Activated naive CD8-positive, alpha-beta T cell treated with anti-CD3 and anti-CD28 coated beads for 36 hours (primary cell): ENCODE measurements around the gene TMEM205. TPM values are rescaled to one million over a fixed set of nuclear protein-coding genes. Genes with fewer than 3 reads are reported as not detected.
"Not testable (repeated sequence)": the region's sequence is repeated elsewhere in the genome, so short reads cannot be mapped to it uniquely, and the experiment has no call there.

Source experiments
- DNase-seq: peaks from one replicate; pipeline ENCODE4 v3.0.0; 2021
- H3K27ac Mint-ChIP-seq: one replicate; pipeline ENCODE4 v1.8.0; 2022; ENCODE audit warnings: mild to moderate bottlenecking, moderate library complexity, mixed read lengths
- H3K27me3 Mint-ChIP-seq: one replicate; pipeline ENCODE4 v1.8.0; 2022; ENCODE audit warnings: mild to moderate bottlenecking, mixed read lengths
- H3K36me3 Mint-ChIP-seq: one replicate; pipeline ENCODE4 v1.8.0; 2021; ENCODE audit warnings: mild to moderate bottlenecking, mixed read lengths
- H3K4me1 Mint-ChIP-seq: one replicate; pipeline ENCODE4 v1.8.0; 2021; ENCODE audit warnings: mixed read lengths
- H3K4me3 Mint-ChIP-seq: one replicate; pipeline ENCODE4 v1.8.0; 2022; ENCODE audit warnings: mild to moderate bottlenecking, moderate library complexity, mixed read lengths
- H3K9me3 Mint-ChIP-seq: one replicate; pipeline ENCODE4 v1.8.0; 2022; ENCODE audit warnings: mixed read lengths
- total RNA-seq, 2 experiments: library from RNA; stranded (reverse); gene quantifications; one replicate each; pipeline ENCODE4 v1.2.3, GENCODE V29; 2021

Gene TMEM205
- total RNA-seq, 2 experiments from 2014 or later: 20.1 to 22.5 TPM

DNA sequence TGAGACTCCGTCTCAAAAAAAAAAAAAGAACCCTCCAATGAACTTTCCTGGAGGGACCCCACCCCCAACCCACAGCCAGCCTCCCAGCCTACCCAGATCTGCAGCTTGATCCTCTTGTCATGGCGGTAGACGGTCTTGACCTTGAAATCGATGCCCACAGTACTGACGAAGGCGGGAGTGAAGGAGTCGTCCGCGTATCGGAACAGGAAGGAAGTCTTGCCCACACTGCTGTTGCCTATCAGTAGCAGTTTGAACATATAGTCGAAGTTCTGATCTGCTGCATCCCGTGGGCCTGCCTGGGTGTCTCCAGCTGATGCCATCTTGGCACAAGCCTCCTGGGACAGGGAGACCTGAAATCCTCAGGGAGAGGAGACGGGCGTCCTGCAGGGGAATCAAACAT lies 9.0 kb downstream of the TMEM205 start:
- Mint-ChIP-seq H3K36me3 (peaks cover 17% of the 10 kb centered on the region), H3K9me3 (no peaks in the 10 kb centered on the region), H3K27ac (no peak overlapping the region), H3K27me3 (no peaks in the 10 kb centered on the region), H3K4me3 (no peak overlapping the region), H3K4me1 (peaks cover 17% of the 10 kb centered on the region)
- no peak for DNase-seq

GRCh38 chr19:11335449-11336146 lies 10.5 kb downstream of the TMEM205 start:
- Mint-ChIP-seq H3K27me3 (no peaks in the 10 kb centered on the region), H3K4me3 (no peak overlapping the region), H3K27ac (no peak overlapping the region), H3K4me1 (peaks cover 17% of the 10 kb centered on the region), H3K9me3 (no peaks in the 10 kb centered on the region), H3K36me3 (peaks cover 17% of the 10 kb centered on the region)
- DNase-seq: no peak

- H3K4me3 Mint-ChIP-seq, DNase-seq, H3K9me3 Mint-ChIP-seq, H3K27me3 Mint-ChIP-seq, H3K27ac Mint-ChIP-seq: not testable (repeated sequence)
- peaks cover 11% of the 10 kb centered on the region for H3K4me1 Mint-ChIP-seq
- peaks cover 17% of the 10 kb centered on the region for H3K36me3 Mint-ChIP-seq
Measured at GRCh38 chr19:11333838-11334237, 12.2 kb downstream of the TMEM205 start.

DNA sequence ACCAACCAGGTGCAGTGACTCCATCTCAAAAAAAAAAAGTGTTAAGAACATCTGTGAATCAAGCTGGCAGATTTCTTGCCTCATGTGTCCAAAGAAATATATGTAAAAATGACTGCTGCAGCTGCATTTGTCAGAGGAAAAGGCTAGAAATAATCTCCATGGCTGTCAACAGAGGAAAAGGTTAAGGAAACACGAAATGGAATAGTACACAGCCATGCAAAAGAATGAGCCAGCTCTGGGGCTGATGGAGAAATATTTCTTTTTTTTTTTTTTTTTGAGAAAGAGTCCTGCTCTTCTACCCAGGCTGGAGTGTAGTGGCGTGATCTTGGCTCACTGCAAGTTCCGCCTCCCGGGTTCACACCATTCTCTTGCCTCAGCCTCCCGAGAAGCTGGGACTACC lies 13.2 kb downstream of the TMEM205 start:
- peaks cover 6% of the 10 kb centered on the region for H3K4me1 Mint-ChIP-seq
- no peaks in the 10 kb centered on the region for H3K27me3 Mint-ChIP-seq
- H3K4me3 Mint-ChIP-seq: no peak overlapping the region
- no peaks in the 10 kb centered on the region for H3K9me3 Mint-ChIP-seq
- no peak overlapping the region for H3K27ac Mint-ChIP-seq
- no peak for DNase-seq
- H3K36me3 Mint-ChIP-seq: peaks cover 17% of the 10 kb centered on the region

DNA sequence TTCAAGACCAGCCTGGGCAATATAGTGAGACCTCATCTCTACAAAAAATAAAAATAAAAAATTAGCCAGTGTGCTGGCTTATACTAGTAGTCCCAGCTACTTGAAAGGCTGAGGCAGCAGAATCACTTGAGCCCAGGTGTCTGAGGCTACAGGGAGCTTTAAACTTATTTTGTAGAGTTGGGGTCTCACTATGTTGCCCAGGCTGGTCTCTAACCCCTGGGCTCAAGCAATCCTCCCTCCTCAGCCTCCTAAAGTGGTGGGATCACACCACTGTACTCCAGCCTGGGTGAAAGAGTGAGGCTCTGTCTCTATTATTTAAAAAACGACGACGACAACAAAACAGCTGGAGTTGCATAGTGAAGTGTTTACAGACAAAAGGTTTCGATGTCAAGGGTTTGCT lies 14.6 kb downstream of the TMEM205 start:
- no peaks in the 10 kb centered on the region for H3K27me3 Mint-ChIP-seq
- no peak overlapping the region for H3K27ac Mint-ChIP-seq
- no peaks in the 10 kb centered on the region for H3K9me3 Mint-ChIP-seq
- peaks cover 15% of the 10 kb centered on the region for H3K36me3 Mint-ChIP-seq
- no peaks in the 10 kb centered on the region for H3K4me1 Mint-ChIP-seq
- DNase-seq: no peak
- H3K4me3 Mint-ChIP-seq: no peak overlapping the region

DNA sequence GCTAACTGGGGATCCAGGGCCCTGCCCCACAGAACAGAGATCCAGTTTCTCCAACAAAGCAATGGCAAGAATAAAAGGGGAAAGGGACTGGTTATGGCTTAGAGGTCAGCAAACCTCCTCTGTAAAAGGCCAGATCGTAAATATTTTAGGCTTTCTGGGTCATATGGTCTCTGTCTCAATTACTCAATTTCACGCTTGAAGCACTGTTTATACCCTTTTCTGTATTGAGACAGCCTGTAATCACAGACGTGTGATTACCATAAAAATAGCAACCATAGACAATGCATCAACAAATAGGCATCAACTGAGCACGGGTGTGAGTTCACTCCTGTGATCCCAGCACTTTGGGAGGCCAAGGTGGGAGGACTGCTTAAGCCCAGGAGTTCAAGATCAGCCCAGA lies 15.9 kb downstream of the TMEM205 start:
- Mint-ChIP-seq H3K4me1 (no peaks in the 10 kb centered on the region), H3K36me3 (peaks cover 7% of the 10 kb centered on the region), H3K27ac (no peak overlapping the region), H3K4me3 (no peak overlapping the region), H3K27me3 (no peaks in the 10 kb centered on the region), H3K9me3 (no peaks in the 10 kb centered on the region)
- no peak for DNase-seq

GRCh38 chr19:11325544-11325943 lies 20.5 kb downstream of the TMEM205 start:
- Mint-ChIP-seq H3K27me3 (peaks cover 17% of the 10 kb centered on the region), H3K4me1 (peaks cover 19% of the 10 kb centered on the region), H3K27ac (no peak overlapping the region), H3K4me3 (no peak overlapping the region), H3K36me3 (no peaks in the 10 kb centered on the region), H3K9me3 (no peaks in the 10 kb centered on the region)
- DNase-seq: no peak

DNA sequence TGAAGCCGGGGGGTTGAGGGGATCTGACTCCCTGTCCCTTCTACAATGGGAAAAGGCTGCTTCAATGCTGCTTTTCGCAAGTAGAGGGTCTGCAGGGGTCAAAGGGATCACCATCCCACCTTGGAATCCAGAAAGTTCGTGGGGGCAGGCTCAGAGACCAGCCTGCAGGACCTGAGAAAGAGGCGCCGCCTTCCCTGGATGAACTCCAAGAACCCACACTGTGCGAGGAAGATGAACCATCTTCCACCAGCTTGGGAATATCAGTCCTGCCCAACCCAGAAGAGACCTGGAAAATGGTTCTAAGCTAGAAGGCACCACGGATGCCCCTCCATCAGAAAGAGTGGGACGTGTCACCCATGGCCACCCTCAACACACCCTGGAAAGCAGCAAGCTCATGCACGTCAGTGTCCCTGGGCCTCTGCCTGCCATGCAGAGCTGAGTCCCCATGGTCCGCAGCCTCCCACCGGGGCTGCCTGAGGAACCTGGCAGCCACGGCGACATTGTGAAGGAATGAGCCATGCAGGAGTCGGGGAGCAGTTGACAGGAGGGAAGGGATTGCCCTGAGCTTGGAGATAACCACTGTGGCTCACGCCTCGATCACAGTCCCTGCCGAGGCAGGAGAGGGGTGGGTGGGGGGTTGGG lies 21.2 kb downstream of the TMEM205 start:
- Mint-ChIP-seq H3K4me3 (peak overlapping the region; percentile 7), H3K9me3 (no peaks in the 10 kb centered on the region), H3K27ac (peak overlapping the region; percentile 73), H3K4me1 (peaks cover 20% of the 10 kb centered on the region), H3K27me3 (peaks cover 19% of the 10 kb centered on the region), H3K36me3 (no peaks in the 10 kb centered on the region)
- DNase-seq: no peak

DNA sequence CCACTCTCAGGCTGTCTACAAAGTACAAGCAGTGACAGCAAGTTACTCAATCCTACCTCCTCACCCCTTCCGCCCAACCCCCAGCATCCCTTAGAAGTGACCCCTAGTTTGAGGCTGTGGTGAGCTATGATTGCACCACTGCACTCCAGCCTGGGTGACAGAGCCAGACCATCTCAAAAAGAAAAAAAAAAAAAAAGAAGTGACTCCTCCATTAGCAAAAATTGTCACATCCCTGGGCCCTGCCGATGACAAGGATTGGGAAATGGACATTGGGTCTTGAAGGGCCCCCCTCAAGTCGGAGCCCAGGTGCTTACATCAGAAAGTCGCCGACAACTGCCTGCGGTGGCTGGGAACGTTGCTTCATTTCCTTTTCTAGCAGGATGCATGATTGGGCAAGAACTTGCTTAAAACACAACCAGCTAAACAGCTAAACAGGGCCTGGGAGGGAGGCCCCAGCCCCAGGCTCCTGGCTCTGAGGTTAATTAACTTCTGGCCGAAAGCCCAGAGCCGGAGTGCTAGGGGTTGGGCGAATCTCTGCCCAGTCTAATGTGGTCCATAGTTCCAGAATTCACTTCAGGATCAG lies 21.9 kb downstream of the TMEM205 start:
- Mint-ChIP-seq H3K27me3 (peaks cover 24% of the 10 kb centered on the region), H3K4me1 (peaks cover 20% of the 10 kb centered on the region), H3K4me3 (peak overlapping the region; percentile 47), H3K36me3 (no peaks in the 10 kb centered on the region), H3K9me3 (no peaks in the 10 kb centered on the region), H3K27ac (peak overlapping the region; percentile 73)
- peak; percentile 31 for DNase-seq

DNA sequence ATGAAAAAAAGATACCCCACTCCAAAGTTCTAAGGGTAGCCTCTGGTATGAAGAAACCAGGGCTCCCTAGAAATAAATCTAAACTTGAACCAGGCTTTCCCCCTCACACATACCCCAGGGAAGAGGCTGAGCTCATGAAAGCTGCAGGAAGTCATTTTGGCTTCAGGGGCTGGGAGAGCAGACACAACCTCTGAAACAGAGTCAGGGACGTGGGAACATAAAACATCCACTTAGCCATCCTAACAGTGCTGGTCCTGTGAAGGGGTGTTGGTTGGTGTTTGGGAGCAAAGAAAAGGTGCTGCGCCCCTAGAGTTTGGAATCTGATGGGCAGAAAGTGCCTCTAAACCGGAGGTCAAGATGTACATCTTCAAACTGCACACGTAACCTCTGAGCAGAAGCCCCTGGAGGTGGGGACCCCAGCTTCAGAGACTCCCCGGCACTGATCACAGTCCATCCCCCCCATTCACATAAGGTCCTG lies 22.4 kb downstream of the TMEM205 start:
- H3K4me3 Mint-ChIP-seq: peak overlapping the region; percentile 47
- no peaks in the 10 kb centered on the region for H3K9me3 Mint-ChIP-seq
- H3K4me1 Mint-ChIP-seq: peaks cover 20% of the 10 kb centered on the region
- H3K36me3 Mint-ChIP-seq: no peaks in the 10 kb centered on the region
- H3K27me3 Mint-ChIP-seq: peaks cover 29% of the 10 kb centered on the region
- H3K27ac Mint-ChIP-seq: peak overlapping the region; percentile 73
- no peak for DNase-seq

DNA sequence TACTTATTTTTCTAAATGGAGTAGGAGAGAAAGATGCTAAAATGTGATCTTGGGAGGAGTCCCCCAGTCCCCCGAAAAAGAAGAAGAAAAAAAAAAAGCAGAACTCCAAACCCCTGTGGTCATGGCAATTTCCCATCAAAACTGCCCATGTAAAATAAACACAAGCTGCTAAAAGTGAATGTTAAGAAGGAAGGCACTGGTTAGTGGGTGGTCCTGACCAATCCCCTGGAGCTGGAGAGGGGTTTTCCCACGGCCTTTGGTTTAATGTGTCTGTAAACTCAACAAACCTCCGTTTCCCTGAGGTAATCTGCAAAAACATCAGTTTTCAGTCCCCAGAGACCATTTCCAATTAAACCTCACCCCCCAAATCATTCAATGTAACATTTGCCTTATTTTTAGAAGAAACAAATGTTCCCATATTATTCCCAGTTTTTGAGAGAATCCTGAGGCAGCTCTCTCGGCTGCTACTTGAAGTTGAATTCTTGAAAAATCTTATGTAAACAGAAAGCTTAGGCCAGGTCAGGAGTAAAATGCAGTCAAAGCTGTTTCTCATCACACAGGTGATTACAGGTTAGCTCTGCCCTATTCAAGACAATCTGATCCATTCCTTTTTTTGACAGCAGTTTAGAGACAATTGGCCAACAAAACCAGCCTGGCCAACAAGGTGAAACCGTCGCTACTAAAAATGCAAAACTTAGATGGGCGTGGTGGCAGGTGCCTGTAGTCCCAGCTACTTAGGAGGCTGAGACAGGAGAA lies 23.6 kb downstream of the TMEM205 start:
- H3K36me3 Mint-ChIP-seq: no peaks in the 10 kb centered on the region
- no peaks in the 10 kb centered on the region for H3K9me3 Mint-ChIP-seq
- no peak overlapping the region for H3K27ac Mint-ChIP-seq
- no peak for DNase-seq
- peaks cover 20% of the 10 kb centered on the region for H3K4me1 Mint-ChIP-seq
- peaks cover 39% of the 10 kb centered on the region for H3K27me3 Mint-ChIP-seq
- no peak overlapping the region for H3K4me3 Mint-ChIP-seq

DNA sequence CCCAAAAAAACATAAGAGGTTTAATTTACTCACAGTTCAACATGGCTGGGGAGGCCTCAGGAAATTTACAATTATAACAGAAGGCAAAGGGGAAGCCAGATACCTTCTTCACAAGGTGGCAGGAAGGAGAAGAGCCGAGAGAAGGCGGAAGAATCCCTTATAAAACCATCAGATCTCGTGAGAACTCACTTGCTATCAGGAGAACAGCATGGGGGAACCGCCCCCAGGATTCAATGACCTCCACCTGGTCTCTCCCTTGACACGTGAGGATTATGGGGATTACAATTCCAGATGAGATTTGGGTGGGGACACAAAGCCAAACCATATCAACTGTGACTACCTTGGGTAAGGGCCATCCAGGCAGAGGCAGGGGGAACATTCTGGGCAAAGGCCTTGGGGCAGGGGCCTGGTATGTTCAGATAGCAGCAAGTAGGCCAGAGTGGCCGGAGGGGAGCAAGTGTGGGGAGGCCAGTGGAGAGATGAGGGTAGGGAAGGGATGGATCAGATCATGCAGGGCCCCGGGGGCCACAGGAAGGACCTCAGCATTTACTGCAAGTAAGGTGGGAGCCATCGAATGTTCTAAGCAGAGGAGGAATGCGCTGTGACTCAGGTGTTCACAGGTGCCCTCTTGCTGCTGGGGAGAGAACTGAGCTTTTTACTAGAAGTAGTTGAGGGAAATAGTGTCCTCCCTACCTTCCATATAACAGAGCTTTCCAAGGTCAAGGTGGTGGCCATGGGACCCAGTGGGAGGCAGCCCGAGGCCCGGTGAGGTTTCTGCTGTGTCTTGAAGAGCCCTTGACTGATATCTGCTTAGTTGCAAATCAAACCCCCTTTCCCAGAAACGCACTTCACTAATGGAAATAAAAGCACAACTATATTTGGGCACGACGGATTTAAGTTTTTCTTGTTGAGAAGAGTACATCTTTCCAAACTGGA lies 24.6 kb downstream of the TMEM205 start:
- Mint-ChIP-seq H3K36me3 (no peaks in the 10 kb centered on the region), H3K27me3 (peaks cover 45% of the 10 kb centered on the region)

GRCh38 chr19:11320278-11320995 lies 25.6 kb downstream of the TMEM205 start:
- H3K27ac Mint-ChIP-seq, H3K9me3 Mint-ChIP-seq, H3K4me3 Mint-ChIP-seq, DNase-seq, H3K36me3 Mint-ChIP-seq: not testable (repeated sequence)
- H3K27me3 Mint-ChIP-seq: peaks cover 45% of the 10 kb centered on the region
- peaks cover 20% of the 10 kb centered on the region for H3K4me1 Mint-ChIP-seq

More for the DNA sequence above, 24.6 kb downstream of the TMEM205 start:
- no peak for DNase-seq
- H3K27ac Mint-ChIP-seq: no peak overlapping the region
- H3K4me3 Mint-ChIP-seq: no peak overlapping the region
- H3K9me3 Mint-ChIP-seq: no peaks in the 10 kb centered on the region
- peaks cover 20% of the 10 kb centered on the region for H3K4me1 Mint-ChIP-seq

GRCh38 chr19:11306337-11306736 lies 39.7 kb downstream of the TMEM205 start:
- H3K4me3 Mint-ChIP-seq: no peak overlapping the region
- no peaks in the 10 kb centered on the region for H3K4me1 Mint-ChIP-seq
- peaks cover 8% of the 10 kb centered on the region for H3K27me3 Mint-ChIP-seq
- no peak overlapping the region for H3K27ac Mint-ChIP-seq
- no peaks in the 10 kb centered on the region for H3K36me3 Mint-ChIP-seq
- no peak for DNase-seq
- H3K9me3 Mint-ChIP-seq: no peaks in the 10 kb centered on the region
